Myocyte (in vitro differentiated cells): Measurements from ENCODE around the gene POLN. TPM values are rescaled to one million over a fixed set of nuclear protein-coding genes. Genes with fewer than 3 reads are reported as not detected.

Source experiments
- DNase-seq: peaks from one replicate; pipeline ENCODE4 v3.0.0-alpha.2; 2012; ENCODE audit warnings: low read depth
- total RNA-seq: library from RNA; depleted of rRNA; stranded (reverse); fragments of >200 nt; gene quantifications from 2 replicates; pipeline ENCODE4 v1.2.3, GENCODE V29; 2014

Gene POLN
- total RNA-seq, 1 donor from 2014 or later, result 7.8 TPM

GRCh38 chr4:2126309-2127043, 115.4 kb downstream of the POLN start:
- no peak for DNase-seq

- DNase-seq, result no peak
These were observed 116.1 kb downstream of the POLN start for GRCh38 chr4:2125831-2126230.

- DNase-seq, result no peak
These were observed 116.9 kb downstream of the POLN start for GRCh38 chr4:2125023-2125422.

- no peak for DNase-seq
These were observed 125.1 kb downstream of the POLN start for GRCh38 chr4:2116687-2117400.

- DNase-seq, result no peak
These were observed 136.4 kb downstream of the POLN start for GRCh38 chr4:2105559-2105958.

- no peak for DNase-seq
These were observed 137.2 kb downstream of the POLN start for GRCh38 chr4:2104556-2105345.

GRCh38 chr4:2103843-2104547, 137.9 kb downstream of the POLN start:
- DNase-seq, result no peak

- DNase-seq, result no peak
These were observed 138.6 kb downstream of the POLN start for GRCh38 chr4:2103127-2103842.

- no peak for DNase-seq
These were observed 139.7 kb downstream of the POLN start for GRCh38 chr4:2102045-2102883.

GRCh38 chr4:2101346-2102044, 140.4 kb downstream of the POLN start:
- peak; percentile 88 for DNase-seq

GRCh38 chr4:2096073-2096609, 145.8 kb downstream of the POLN start:
- DNase-seq, result no peak

- peak; percentile 76 for DNase-seq
These were observed 146.5 kb downstream of the POLN start for GRCh38 chr4:2095236-2096072.

- DNase-seq, result no peak
These were observed 147.4 kb downstream of the POLN start for GRCh38 chr4:2094545-2094944.

GRCh38 chr4:2093265-2093664, 148.7 kb downstream of the POLN start:
- DNase-seq, result no peak

GRCh38 chr4:2092669-2093053, 149.3 kb downstream of the POLN start:
- no peak for DNase-seq

GRCh38 chr4:2091990-2092668, 149.8 kb downstream of the POLN start:
- peak; percentile 46 for DNase-seq

GRCh38 chr4:2090642-2091041, 151.3 kb downstream of the POLN start:
- no peak for DNase-seq
